Endothelial cell (in vitro differentiated cells): ENCODE measurements around the gene SCP2D1. TPM values are rescaled to one million over a fixed set of nuclear protein-coding genes. Genes with fewer than 3 reads are reported as not detected.

Experiments used
- DNase-seq: peaks from one replicate; pipeline ENCODE4 v3.0.0; 2021; ENCODE audit warnings: low spot score
- H3K27ac Mint-ChIP-seq: one replicate; pipeline ENCODE4 v1.8.0; 2021; ENCODE audit warnings: mixed read lengths, inconsistent platforms; ENCODE audit not compliant: unreplicated experiment
- H3K27me3 Mint-ChIP-seq: one replicate; pipeline ENCODE4 v1.8.0; 2021; ENCODE audit warnings: mild to moderate bottlenecking, moderate library complexity, mixed read lengths, inconsistent platforms; ENCODE audit not compliant: unreplicated experiment
- H3K36me3 Mint-ChIP-seq: one replicate; pipeline ENCODE4 v1.8.0; 2021; ENCODE audit warnings: mild to moderate bottlenecking, low read depth, mixed read lengths, inconsistent platforms; ENCODE audit not compliant: unreplicated experiment
- H3K4me1 Mint-ChIP-seq: one replicate; pipeline ENCODE4 v1.8.0; 2021; ENCODE audit warnings: mild to moderate bottlenecking, mixed read lengths, inconsistent platforms; ENCODE audit not compliant: unreplicated experiment
- H3K4me3 Mint-ChIP-seq: one replicate; pipeline ENCODE4 v1.8.0; 2021; ENCODE audit warnings: mild to moderate bottlenecking, mixed read lengths, inconsistent platforms; ENCODE audit not compliant: unreplicated experiment
- H3K9me3 Mint-ChIP-seq: one replicate; pipeline ENCODE4 v1.8.0; 2021; ENCODE audit warnings: mixed read lengths, inconsistent platforms; ENCODE audit not compliant: unreplicated experiment
- CTCF ChIP-seq: fragments of 200-600 bp; sonication (generic); IDR thresholded peaks from one replicate; pipeline ENCODE4 v1.5.0; 2021; ENCODE audit warnings: antibody characterized with exemption; ENCODE audit not compliant: unreplicated experiment
- total RNA-seq: library from RNA; stranded (reverse); fragmentation: NEBNext Ultra II Directional; extraction: Animal tissue kit (Norgen Biotek cat#: 25700); gene quantifications from one replicate; pipeline ENCODE4 v1.2.1, GENCODE V29; 2021; ENCODE audit not compliant: unreplicated experiment

The SCP2D1 gene
- total RNA-seq, 1 donor from 2014 or later: not detected

- Mint-ChIP-seq H3K27ac (no peak overlapping the region), H3K36me3 (no peaks in the 10 kb centered on the region), H3K4me3 (no peak overlapping the region), H3K27me3 (peaks cover 4% of the 10 kb centered on the region), H3K9me3 (no peaks in the 10 kb centered on the region), H3K4me1 (peaks cover 8% of the 10 kb centered on the region)
- no peak for TF ChIP-seq CTCF
- no peak for DNase-seq
Measured at GRCh38 chr20:18796282-18796833, 17.2 kb upstream of the SCP2D1 start.

GRCh38 chr20:18801516-18801915 lies 12.1 kb upstream of the SCP2D1 start:
- no peak overlapping the region for H3K4me3 Mint-ChIP-seq
- peaks cover 2% of the 10 kb centered on the region for H3K27me3 Mint-ChIP-seq
- H3K36me3 Mint-ChIP-seq: no peaks in the 10 kb centered on the region
- H3K9me3 Mint-ChIP-seq: no peaks in the 10 kb centered on the region
- DNase-seq: no peak
- no peak overlapping the region for H3K27ac Mint-ChIP-seq
- peaks cover 5% of the 10 kb centered on the region for H3K4me1 Mint-ChIP-seq
- no peak for TF ChIP-seq CTCF

- Mint-ChIP-seq H3K4me1 (peaks cover 5% of the 10 kb centered on the region), H3K36me3 (no peaks in the 10 kb centered on the region), H3K27me3 (peaks cover 2% of the 10 kb centered on the region), H3K4me3 (no peak overlapping the region), H3K9me3 (no peaks in the 10 kb centered on the region), H3K27ac (no peak overlapping the region)
- no peak for TF ChIP-seq CTCF
- no peak for DNase-seq
Measured at GRCh38 chr20:18802012-18802634, 11.5 kb upstream of the SCP2D1 start.

GRCh38 chr20:18805881-18806280 lies 7.7 kb upstream of the SCP2D1 start:
- no peak for DNase-seq
- Mint-ChIP-seq H3K4me3 (no peak overlapping the region), H3K27ac (no peak overlapping the region), H3K9me3 (no peaks in the 10 kb centered on the region), H3K27me3 (no peaks in the 10 kb centered on the region), H3K4me1 (no peaks in the 10 kb centered on the region), H3K36me3 (no peaks in the 10 kb centered on the region)
- TF ChIP-seq CTCF: no peak

- no peak overlapping the region for H3K27ac Mint-ChIP-seq
- no peak overlapping the region for H3K4me3 Mint-ChIP-seq
- H3K4me1 Mint-ChIP-seq: no peaks in the 10 kb centered on the region
- no peak for TF ChIP-seq CTCF
- H3K27me3 Mint-ChIP-seq: no peaks in the 10 kb centered on the region
- H3K36me3 Mint-ChIP-seq: no peaks in the 10 kb centered on the region
- no peaks in the 10 kb centered on the region for H3K9me3 Mint-ChIP-seq
- DNase-seq: no peak
Measured at GRCh38 chr20:18808712-18809111, 4.9 kb upstream of the SCP2D1 start.
